GM12801 (cell line): Measurements from ENCODE around the gene MAGEA9.

Experiments used
- CTCF ChIP-seq: IDR thresholded peaks from one replicate; pipeline ENCODE4 v1.5.1; 2011; ENCODE audit warnings: control low read depth; ENCODE audit not compliant: insufficient read length; ENCODE audit errors: extremely low read depth

The MAGEA9 gene

GRCh38 chrX:149825424-149825823 is 43.7 kb downstream of the MAGEA9 start:
- no peak for TF ChIP-seq CTCF

- TF ChIP-seq CTCF, result no peak
Observed at GRCh38 chrX:149827254-149827653, 45.5 kb downstream of the MAGEA9 start.

- no peak for TF ChIP-seq CTCF
Observed at GRCh38 chrX:149829751-149830191, 48.0 kb downstream of the MAGEA9 start.

- TF ChIP-seq CTCF, result no peak
Observed at GRCh38 chrX:149830192-149830873, 48.6 kb downstream of the MAGEA9 start.

- no peak for TF ChIP-seq CTCF
Observed at GRCh38 chrX:149831473-149831872, 49.7 kb downstream of the MAGEA9 start.

- no peak for TF ChIP-seq CTCF
Observed at GRCh38 chrX:149837167-149837566, 55.4 kb downstream of the MAGEA9 start.
